ENCODE results near the gene C1orf210.
A peak's percentile ranks its signal among the peaks of the same experiment; 100 is the strongest.

The C1orf210 gene

DNA sequence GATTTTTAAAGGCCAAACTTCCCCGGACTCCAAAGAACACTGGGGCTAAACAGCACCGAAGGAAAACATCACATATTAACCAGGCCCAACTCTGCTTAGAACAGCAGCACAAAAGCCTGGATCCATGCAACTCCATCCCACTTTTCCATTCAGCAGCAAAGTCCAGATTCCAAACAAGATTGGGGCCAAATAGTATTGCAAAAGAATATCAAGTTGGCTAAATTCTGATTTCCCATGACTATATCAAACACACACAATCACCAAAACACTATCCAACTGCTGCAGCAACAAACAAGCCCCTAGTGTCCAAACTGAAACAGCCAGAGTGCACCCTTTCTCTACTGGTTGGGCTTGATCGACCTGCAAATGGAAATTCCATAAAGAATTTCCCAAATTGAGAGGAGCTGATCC lies 35.0 kb downstream of the C1orf210 start:
- Histone ChIP-seq H3K27me3 (ENCODE audit: insufficient read depth, poor library complexity, severe bottlenecking) (no peaks in the 10 kb centered on the region), H3K9me3 (ENCODE audit: severe bottlenecking) (peaks cover 11% of the 10 kb centered on the region), H3K4me3 (ENCODE audit: severe bottlenecking) (no peak overlapping the region), H3K36me3 (ENCODE audit: low read depth) (no peaks in the 10 kb centered on the region), H3K4me1 (ENCODE audit: insufficient read depth, poor library complexity, severe bottlenecking) (no peaks in the 10 kb centered on the region), H3K27ac (ENCODE audit: poor library complexity, severe bottlenecking) (no peak overlapping the region)
- TF ChIP-seq, protein P1, sequence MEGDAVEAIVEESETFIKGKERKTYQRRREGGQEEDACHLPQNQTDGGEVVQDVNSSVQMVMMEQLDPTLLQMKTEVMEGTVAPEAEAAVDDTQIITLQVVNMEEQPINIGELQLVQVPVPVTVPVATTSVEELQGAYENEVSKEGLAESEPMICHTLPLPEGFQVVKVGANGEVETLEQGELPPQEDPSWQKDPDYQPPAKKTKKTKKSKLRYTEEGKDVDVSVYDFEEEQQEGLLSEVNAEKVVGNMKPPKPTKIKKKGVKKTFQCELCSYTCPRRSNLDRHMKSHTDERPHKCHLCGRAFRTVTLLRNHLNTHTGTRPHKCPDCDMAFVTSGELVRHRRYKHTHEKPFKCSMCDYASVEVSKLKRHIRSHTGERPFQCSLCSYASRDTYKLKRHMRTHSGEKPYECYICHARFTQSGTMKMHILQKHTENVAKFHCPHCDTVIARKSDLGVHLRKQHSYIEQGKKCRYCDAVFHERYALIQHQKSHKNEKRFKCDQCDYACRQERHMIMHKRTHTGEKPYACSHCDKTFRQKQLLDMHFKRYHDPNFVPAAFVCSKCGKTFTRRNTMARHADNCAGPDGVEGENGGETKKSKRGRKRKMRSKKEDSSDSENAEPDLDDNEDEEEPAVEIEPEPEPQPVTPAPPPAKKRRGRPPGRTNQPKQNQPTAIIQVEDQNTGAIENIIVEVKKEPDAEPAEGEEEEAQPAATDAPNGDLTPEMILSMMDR (IDR thresholded peaks at IDR 0.05; ENCODE audit: poor library complexity, severe bottlenecking): no peak
- DNase-seq (ENCODE audit: low spot score) (no peak), ATAC-seq (ENCODE audit: low read depth) (no peak)

DNA sequence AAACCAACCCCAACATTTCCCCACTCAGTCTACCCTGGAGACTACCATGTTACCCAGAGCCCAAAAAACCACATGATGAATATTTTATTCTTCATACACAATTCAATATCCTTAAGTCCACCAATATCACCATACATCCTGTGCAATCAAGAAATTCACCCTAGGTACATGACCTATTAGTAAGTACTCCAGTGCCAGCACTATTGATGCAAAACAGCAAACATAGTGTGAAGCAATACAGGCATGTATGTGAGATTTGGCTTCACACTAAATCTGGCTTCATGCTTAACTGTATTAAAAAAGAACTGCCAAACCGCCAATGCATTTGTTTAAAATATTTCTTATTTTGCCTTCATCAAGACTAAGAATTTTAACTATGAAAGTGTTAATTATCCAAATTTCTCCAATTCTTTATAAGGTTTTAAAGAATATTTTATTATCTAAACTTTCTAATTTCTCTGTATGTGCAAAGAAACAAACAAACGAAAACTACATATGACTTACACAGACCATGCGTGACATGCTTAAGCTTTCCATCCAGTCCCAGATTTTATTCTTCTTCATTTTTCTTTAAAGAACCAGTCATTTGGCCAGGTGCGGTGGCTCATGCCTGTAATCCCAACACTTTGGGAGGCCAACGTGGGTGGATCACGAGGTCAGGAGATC lies 38.0 kb downstream of the C1orf210 start:
- DNase-seq (ENCODE audit: low spot score): no peak
- no peaks in the 10 kb centered on the region for H3K36me3 ChIP-seq (ENCODE audit: low read depth)
- no peak overlapping the region for H3K4me3 ChIP-seq (ENCODE audit: severe bottlenecking)
- no peak for ATAC-seq (ENCODE audit: low read depth)
- H3K4me1 ChIP-seq (ENCODE audit: insufficient read depth, poor library complexity, severe bottlenecking): no peaks in the 10 kb centered on the region
- H3K27ac ChIP-seq (ENCODE audit: poor library complexity, severe bottlenecking): no peak overlapping the region
- H3K27me3 ChIP-seq (ENCODE audit: insufficient read depth, poor library complexity, severe bottlenecking): no peaks in the 10 kb centered on the region
- TF ChIP-seq, protein P1 (IDR thresholded peaks at IDR 0.05; ENCODE audit: poor library complexity, severe bottlenecking): no peak
- peaks cover 11% of the 10 kb centered on the region for H3K9me3 ChIP-seq (ENCODE audit: severe bottlenecking)

DNA sequence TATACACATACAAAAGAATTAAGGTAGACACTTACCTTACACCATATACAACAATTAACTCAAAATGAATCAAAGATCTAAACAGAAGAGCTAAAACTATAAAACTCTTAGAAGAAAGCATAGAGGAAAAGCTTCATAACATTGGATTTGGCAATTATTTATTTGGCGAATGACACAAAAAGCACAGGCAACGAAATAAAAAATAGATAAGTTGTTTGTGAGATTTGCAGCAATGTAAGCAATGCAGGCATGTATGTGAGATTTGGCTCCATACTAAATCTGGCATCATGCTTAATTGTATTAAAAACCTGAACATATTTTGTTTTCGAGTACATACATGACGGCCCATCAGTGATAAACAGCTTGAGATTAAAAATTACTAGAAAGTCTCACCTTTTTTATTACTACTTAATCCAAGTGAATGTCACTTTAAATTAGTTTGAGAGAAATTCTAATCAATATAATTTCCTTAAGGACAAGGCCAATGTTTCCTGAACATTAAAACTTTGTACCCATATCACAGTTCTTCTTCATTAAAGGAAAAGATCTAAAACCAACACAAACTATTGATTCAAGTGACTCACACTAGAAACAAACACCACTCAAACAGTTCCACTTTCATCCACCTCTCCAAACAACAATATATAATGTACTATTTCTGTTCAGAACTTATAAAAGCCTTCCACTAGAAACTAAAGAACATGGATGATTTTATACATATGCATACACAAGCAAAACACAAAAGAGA lies 38.7 kb downstream of the C1orf210 start:
- no peaks in the 10 kb centered on the region for H3K36me3 ChIP-seq (ENCODE audit: low read depth)
- no peaks in the 10 kb centered on the region for H3K27me3 ChIP-seq (ENCODE audit: insufficient read depth, poor library complexity, severe bottlenecking)
- peaks cover 11% of the 10 kb centered on the region for H3K9me3 ChIP-seq (ENCODE audit: severe bottlenecking)
- no peak overlapping the region for H3K27ac ChIP-seq (ENCODE audit: poor library complexity, severe bottlenecking)
- ATAC-seq (ENCODE audit: low read depth) (no peak), DNase-seq (ENCODE audit: low spot score) (no peak)
- H3K4me3 ChIP-seq (ENCODE audit: severe bottlenecking): no peak overlapping the region
- no peaks in the 10 kb centered on the region for H3K4me1 ChIP-seq (ENCODE audit: insufficient read depth, poor library complexity, severe bottlenecking)
- TF ChIP-seq, protein P1 (IDR thresholded peaks at IDR 0.05; ENCODE audit: poor library complexity, severe bottlenecking): no peak

DNA sequence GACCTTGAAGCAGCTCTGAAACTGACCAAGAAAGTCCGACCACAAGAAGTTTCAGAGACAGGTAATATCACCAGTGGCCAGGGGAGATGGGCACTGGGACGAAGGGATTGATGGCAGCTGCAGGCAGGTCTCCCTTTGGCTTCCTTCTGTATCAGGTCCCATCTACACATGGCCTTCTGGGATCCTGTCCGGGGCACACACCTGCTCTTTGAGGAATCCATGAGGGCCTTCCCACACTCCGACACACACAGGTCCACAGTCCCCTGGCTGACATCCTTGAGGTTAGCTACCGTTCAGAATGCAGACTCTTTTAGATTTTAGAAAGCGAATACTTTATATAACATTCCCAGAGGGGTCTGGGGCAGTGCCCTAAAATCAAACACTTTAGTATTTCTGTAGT lies 42.1 kb downstream of the C1orf210 start:
- Histone ChIP-seq H3K27ac (ENCODE audit: poor library complexity, severe bottlenecking) (no peak overlapping the region), H3K36me3 (ENCODE audit: low read depth) (no peaks in the 10 kb centered on the region), H3K9me3 (ENCODE audit: severe bottlenecking) (peaks cover 10% of the 10 kb centered on the region), H3K4me1 (ENCODE audit: insufficient read depth, poor library complexity, severe bottlenecking) (no peaks in the 10 kb centered on the region), H3K4me3 (ENCODE audit: severe bottlenecking) (no peak overlapping the region), H3K27me3 (ENCODE audit: insufficient read depth, poor library complexity, severe bottlenecking) (no peaks in the 10 kb centered on the region)
- ATAC-seq (ENCODE audit: low read depth) (no peak), DNase-seq (ENCODE audit: low spot score) (no peak)
- TF ChIP-seq, protein P1 (IDR thresholded peaks at IDR 0.05; ENCODE audit: poor library complexity, severe bottlenecking): no peak

DNA sequence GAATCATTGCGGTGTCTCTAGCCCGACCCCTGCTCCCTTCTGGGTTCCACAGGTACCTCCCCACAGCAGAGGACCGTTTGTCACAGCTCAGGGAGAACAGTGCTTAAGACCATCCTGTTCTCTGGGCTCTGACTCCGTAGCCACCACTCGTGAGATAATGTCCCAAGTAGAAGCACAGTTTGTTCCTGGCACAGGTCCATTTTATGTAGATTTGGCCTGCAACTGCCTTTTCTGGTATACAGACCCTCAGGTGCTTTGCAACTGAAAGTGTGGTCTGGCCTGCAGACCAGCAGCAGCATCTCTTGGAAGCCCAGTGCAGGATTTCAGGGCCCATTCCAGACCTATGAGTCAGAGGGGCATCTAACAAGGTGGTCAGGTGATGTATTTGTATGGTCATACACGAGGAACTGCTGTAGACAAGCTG lies 44.0 kb downstream of the C1orf210 start:
- Histone ChIP-seq H3K27me3 (ENCODE audit: insufficient read depth, poor library complexity, severe bottlenecking) (no peaks in the 10 kb centered on the region), H3K9me3 (ENCODE audit: severe bottlenecking) (no peaks in the 10 kb centered on the region), H3K4me3 (ENCODE audit: severe bottlenecking) (no peak overlapping the region), H3K4me1 (ENCODE audit: insufficient read depth, poor library complexity, severe bottlenecking) (no peaks in the 10 kb centered on the region), H3K27ac (ENCODE audit: poor library complexity, severe bottlenecking) (peak overlapping the region; percentile 5), H3K36me3 (ENCODE audit: low read depth) (no peaks in the 10 kb centered on the region)
- TF ChIP-seq, protein P1 (IDR thresholded peaks at IDR 0.05; ENCODE audit: poor library complexity, severe bottlenecking): no peak
- ATAC-seq (ENCODE audit: low read depth): peak; percentile 91
- no peak for DNase-seq (ENCODE audit: low spot score)
